NCI-H69 (cell line): ENCODE data around the gene CCDC27.

ENCODE experiments used
- DNase-seq: peaks from one replicate; lab custom pipeline; 2025; lab: John Stamatoyannopoulos, UW

CCDC27 gene

DNA sequence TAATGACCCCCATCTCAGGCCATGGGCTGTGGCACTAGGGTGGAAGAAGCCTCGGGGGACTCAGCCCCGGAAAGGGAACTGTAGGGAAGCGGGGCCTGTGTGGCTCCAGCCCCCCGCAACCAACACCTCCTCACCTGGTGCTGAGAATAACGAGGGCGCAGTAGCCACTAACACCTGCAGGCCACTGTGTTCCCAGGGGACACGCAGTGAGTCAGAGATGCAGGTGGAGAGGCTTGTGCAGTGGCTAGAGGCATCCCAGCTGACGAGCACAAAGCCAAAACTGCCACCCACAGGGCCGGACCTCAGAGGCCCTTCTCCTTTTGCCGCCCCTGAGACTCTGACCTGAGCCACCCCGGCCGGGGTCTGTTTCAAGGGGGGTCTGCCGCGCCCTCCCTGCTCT is 33.5 kb upstream of the CCDC27 start:
- DNase-seq, result peak; percentile 63

DNA sequence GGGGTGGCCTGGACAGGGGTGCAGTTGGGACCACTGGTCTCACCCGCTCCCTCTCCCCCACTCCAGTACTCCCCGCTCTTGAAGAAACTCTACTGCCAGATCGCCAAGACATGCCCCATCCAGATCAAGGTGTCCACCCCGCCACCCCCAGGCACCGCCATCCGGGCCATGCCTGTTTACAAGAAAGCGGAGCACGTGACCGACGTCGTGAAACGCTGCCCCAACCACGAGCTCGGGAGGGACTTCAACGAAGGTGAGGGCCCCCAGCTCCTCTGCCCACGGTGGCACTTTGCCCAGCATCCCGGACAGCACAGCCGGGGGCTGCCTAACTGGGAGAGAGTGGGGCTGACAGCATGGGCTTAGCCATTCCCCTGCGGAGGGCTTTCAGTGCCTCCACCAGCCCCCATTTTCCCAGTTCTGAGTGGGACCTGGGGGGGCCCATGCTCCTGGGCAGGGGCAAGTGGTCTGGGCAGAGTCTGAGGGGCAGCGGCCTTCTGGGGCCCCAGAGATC is 30.2 kb upstream of the CCDC27 start:
- no peak for DNase-seq

DNA sequence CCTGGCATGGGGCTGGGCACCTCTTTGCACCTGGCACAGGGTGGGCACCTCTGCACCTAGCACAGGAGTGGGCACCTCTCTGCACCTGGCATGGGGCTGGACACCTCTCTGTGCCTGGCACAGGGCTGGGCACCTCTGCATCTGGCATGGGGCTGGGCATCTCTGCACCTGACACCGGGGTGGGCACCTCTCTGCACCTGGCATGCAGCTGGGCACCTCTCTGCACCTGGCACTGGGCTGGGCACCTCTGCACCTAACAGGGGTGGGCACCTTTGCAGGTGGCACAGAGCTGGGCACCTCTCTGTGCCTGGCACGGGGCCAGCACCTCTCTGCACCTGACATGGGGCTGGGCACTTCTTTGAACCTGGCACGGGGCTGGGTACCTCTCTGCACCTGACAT is 29.4 kb upstream of the CCDC27 start:
- no peak for DNase-seq

GRCh38 chr1:3724416-3725030 is 27.7 kb upstream of the CCDC27 start:
- DNase-seq, result peak; percentile 61

DNA sequence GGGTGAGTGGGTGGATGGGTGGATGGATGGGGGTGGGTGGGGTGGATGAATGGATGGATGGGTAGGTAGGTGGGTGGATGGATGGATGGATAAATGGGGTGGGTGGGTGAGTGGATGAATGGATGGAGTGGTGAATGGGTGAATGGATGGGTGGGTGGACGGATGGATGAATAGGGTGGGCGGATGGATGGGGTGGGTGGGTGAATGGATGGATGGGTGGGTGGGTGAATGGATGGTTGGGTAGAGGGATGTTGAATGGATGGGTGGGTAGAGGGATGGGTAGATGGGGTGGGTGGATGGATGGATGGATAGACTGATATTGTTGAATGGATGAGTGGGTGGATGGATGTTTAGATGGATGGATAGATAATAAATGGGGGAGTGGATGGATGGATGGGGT is 26.9 kb upstream of the CCDC27 start:
- DNase-seq, result no peak

GRCh38 chr1:3727042-3727824 is 25.0 kb upstream of the CCDC27 start:
- DNase-seq, result no peak

GRCh38 chr1:3727825-3728776 is 24.1 kb upstream of the CCDC27 start:
- DNase-seq, result no peak

DNA sequence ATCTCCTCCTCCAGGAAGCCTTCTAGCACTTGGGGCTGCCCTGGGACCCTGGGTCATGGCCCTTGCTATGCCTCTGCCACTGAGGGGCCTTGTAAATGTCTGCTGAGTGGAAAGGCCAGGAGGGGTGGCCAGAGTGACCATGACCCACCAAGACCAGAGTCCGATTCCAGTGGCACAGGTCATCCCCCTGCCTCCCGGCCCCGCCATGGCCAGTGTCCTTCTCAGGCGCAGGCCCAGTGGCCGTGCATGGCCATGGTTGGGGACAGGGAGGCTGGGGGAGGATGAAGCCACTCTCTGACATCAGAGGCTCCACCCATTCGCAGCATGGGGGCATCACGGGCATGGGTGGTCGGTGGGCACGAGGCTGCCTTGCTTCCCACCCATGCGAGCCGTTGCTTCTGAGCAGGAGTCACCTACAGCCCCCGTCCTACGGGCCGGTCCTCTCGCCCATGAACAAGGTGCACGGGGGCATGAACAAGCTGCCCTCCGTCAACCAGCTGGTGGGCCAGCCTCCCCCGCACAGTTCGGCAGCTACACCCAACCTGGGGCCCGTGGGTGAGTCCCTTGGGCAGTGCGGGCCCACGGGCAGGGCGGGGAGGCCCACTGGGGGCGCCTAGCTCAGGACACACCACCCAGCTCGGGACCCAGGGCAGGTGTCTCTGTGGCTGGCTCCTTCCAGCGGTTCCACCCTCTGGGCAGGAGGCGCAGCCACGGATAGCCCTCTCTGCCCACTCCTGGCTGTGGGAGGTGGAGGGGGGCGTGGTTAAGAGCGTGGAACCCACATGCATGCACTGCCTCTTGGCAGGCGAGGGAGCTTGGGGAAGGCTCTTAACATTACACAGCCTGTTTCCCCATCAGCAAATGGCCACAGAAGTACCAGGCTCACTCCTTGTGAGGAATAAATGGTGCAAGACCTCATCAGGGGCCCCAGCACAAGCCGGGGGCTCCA is 22.4 kb upstream of the CCDC27 start:
- DNase-seq, result no peak

DNA sequence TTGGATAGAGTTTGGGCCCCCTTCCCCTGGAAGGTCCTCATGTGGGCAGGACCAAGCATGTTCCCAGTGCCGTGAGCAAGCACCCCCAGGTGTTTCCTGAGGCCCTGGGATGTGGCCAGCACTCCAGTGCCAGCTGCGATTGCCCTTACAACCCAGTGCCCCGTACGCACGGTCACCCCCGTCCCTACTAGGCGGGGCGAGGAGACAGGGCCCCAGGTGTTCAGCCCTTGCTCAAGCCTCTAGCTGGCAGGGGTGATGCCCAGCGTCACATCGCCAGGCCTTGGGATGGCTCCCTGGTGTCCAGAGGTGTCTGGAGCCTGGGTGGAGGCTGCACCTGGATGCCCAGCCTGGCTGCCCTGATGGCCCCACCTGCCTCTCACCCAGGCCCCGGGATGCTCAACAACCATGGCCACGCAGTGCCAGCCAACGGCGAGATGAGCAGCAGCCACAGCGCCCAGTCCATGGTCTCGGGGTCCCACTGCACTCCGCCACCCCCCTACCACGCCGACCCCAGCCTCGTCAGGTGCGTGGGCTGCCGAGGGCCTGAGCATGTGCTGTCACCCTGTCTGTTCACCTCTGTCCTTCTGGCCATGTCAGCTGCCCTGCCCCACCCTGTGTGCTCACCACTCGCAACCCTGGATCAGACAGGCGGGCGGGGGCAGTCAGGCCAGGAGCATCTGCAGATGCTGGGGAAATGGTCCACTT is 21.6 kb upstream of the CCDC27 start:
- no peak for DNase-seq

GRCh38 chr1:3731583-3732433 is 20.4 kb upstream of the CCDC27 start:
- DNase-seq, result no peak

DNA sequence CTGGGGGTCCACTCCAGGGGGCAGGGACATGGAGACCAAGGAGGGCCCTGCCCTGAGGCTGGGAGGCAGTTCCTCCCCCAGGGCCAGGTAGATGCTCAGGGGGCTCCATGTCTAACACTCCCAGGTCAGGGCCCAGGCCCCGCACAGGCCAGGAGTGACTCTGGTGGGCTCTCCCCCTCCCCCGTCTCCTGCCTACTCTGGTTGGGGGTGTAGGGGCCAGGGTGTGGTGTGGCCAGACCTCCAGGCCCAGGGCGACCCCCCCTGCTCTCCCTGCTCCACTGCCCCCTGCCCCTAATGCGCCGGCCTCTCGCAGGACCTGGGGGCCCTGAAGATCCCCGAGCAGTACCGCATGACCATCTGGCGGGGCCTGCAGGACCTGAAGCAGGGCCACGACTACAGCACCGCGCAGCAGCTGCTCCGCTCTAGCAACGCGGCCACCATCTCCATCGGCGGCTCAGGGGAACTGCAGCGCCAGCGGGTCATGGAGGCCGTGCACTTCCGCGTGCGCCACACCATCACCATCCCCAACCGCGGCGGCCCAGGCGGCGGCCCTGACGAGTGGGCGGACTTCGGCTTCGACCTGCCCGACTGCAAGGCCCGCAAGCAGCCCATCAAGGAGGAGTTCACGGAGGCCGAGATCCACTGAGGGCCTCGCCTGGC is 19.7 kb upstream of the CCDC27 start:
- no peak for DNase-seq

- no peak for DNase-seq
These were observed 19.0 kb upstream of the CCDC27 start for GRCh38 chr1:3733094-3733882.

DNA sequence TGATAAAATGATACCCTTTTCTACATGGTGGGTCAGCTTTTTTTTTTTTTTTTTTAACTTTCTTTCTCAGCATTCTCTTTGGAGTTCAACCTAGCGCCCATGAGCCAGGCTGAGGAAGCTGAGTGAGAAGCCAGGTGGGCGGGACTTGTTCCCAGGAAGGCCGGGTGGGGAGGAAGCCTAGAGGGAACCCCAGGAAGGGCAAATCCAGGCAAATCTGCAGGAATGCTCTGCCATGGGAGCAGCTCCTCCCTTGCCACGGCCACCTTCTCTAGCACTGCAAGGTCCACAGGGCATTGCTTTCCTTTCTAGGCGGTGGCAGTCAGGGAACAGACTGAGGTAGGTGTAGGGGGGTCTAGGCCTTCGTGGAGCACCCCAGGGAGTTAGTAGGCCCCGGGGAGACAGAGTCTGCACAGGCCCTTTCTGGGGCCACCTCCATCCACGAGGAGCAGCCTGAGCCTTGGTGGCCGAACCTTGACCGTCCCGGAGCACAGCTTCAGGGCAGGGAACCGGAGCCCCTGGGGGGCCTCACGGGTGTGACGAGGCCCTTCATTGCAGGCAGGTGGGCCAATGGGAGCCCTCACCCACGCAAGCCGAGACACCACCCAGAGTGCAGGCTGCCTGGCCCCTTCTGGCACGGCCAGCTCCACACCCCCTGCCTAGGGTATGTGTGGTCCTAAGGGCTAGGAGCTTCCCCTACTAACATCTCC is 18.2 kb upstream of the CCDC27 start:
- DNase-seq, result no peak

GRCh38 chr1:3734602-3735001 is 17.6 kb upstream of the CCDC27 start:
- DNase-seq, result no peak

GRCh38 chr1:3735027-3735681 is 17.1 kb upstream of the CCDC27 start:
- DNase-seq, result no peak

DNA sequence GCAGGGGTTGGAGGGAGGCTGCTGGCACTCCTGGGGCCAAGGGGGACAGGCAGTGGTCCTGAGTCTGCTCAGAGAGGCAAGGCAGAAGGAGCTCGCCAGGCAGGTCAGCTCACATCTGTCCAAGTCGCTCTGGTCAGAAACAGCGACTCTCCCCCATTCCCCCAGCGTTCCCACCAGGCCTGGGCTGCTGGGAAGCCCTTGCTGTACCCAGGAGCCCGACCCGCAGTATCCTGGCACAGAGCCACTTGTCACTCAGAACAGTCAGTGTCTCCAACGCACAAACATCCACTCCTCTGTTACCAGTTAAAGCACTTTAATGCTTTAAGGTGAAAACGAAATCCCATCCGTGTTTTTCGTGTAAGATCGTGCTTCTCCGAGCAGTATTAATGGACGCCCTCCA is 16.6 kb upstream of the CCDC27 start:
- no peak for DNase-seq

GRCh38 chr1:3736131-3736561 is 16.1 kb upstream of the CCDC27 start:
- DNase-seq, result no peak
